ENCODE measurements around the gene CDC42.
A peak's percentile ranks its signal among the peaks of the same experiment; 100 is the strongest.

The CDC42 gene

DNA sequence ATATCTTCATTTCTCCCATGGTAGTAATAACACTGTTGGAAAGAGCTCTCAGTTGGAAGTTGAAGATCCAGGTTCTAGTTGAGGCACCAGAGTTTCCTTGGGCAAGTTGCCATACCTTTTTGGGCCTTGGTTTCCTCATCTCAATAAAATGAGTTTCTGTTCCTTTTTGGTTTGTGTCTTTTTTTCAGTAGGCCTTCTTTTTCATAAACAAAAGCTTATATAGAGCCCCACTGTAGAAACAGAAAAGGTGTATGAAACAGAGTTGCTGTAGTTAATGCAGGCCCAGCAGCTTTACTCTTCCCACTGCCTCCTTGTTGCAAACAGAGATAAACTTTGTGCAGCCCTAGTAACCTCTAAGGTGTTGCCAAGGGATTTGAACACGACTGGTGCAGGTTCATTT is 48.7 kb downstream of the CDC42 start:
- Histone ChIP-seq H3K4me2 (ENCODE audit: low read length) (peak overlapping the region; percentile 39), H3K4me3 (ENCODE audit: low read length) (no peak overlapping the region), H3K9me3 (ENCODE audit: insufficient read depth, low read length) (no peaks in the 10 kb centered on the region), H3K36me3 (replicated peaks; ENCODE audit: low read depth, low read length) (peaks cover 32% of the 10 kb centered on the region), H3K27me3 (ENCODE audit: low read depth, low read length) (no peaks in the 10 kb centered on the region), H3K27ac (ENCODE audit: low read length) (0 out of 2 replicates have a peak overlapping the region, but pooled peaks have one; percentile 3), H3K9ac (ENCODE audit: low read length) (no peak overlapping the region), H2AFZ (ENCODE audit: low read depth, low read length) (no peak overlapping the region), H3K79me2 (ENCODE audit: low read length) (peaks cover 15% of the 10 kb centered on the region), H4K20me1 (ENCODE audit: insufficient read depth, low read length) (peaks cover 72% of the 10 kb centered on the region), H3K4me1 (ENCODE audit: low read length) (peaks cover 18% of the 10 kb centered on the region)
- TF ChIP-seq CTCF (IDR thresholded peaks at IDR 0.05; ENCODE audit: low read depth, low read length), result no peak
- TF ChIP-seq EZH2phosphoT487 (IDR thresholded peaks at IDR 0.05; ENCODE audit: low read depth), result no peak

GRCh38 chr1:22101995-22102394 is 49.5 kb downstream of the CDC42 start:
- Histone ChIP-seq H3K4me1 (ENCODE audit: low read length) (peaks cover 18% of the 10 kb centered on the region), H3K79me2 (ENCODE audit: low read length) (peaks cover 21% of the 10 kb centered on the region), H3K4me2 (ENCODE audit: low read length) (no peak overlapping the region)

GRCh38 chr1:22102746-22103145 is 50.2 kb downstream of the CDC42 start:
- H2AFZ ChIP-seq (ENCODE audit: low read depth, low read length), result no peak overlapping the region
- no peaks in the 10 kb centered on the region for H3K9me3 ChIP-seq (ENCODE audit: insufficient read depth, low read length)
- TF ChIP-seq EZH2phosphoT487 (IDR thresholded peaks at IDR 0.05; ENCODE audit: low read depth) (no peak), CTCF (IDR thresholded peaks at IDR 0.05; ENCODE audit: low read depth, low read length) (no peak)
- H3K79me2 ChIP-seq (ENCODE audit: low read length), result peaks cover 23% of the 10 kb centered on the region
- H3K4me2 ChIP-seq (ENCODE audit: low read length), result no peak overlapping the region
- no peak overlapping the region for H3K4me3 ChIP-seq (ENCODE audit: low read length)
- no peak overlapping the region for H3K9ac ChIP-seq (ENCODE audit: low read length)
- H3K36me3 ChIP-seq (replicated peaks; ENCODE audit: low read depth, low read length), result peaks cover 32% of the 10 kb centered on the region
- H3K27ac ChIP-seq (ENCODE audit: low read length), result no peak overlapping the region
- H3K27me3 ChIP-seq (ENCODE audit: low read depth, low read length), result no peaks in the 10 kb centered on the region
- peaks cover 78% of the 10 kb centered on the region for H4K20me1 ChIP-seq (ENCODE audit: insufficient read depth, low read length)
- peaks cover 18% of the 10 kb centered on the region for H3K4me1 ChIP-seq (ENCODE audit: low read length)

More at GRCh38 chr1:22101995-22102394, 49.5 kb downstream of the CDC42 start:
- Histone ChIP-seq H3K9me3 (ENCODE audit: insufficient read depth, low read length) (no peaks in the 10 kb centered on the region), H3K9ac (ENCODE audit: low read length) (no peak overlapping the region), H3K27ac (ENCODE audit: low read length) (no peak overlapping the region), H3K36me3 (replicated peaks; ENCODE audit: low read depth, low read length) (peaks cover 29% of the 10 kb centered on the region), H4K20me1 (ENCODE audit: insufficient read depth, low read length) (peaks cover 74% of the 10 kb centered on the region), H3K27me3 (ENCODE audit: low read depth, low read length) (no peaks in the 10 kb centered on the region), H2AFZ (ENCODE audit: low read depth, low read length) (no peak overlapping the region), H3K4me3 (ENCODE audit: low read length) (no peak overlapping the region)
- TF ChIP-seq CTCF (IDR thresholded peaks at IDR 0.05; ENCODE audit: low read depth, low read length), result no peak
- TF ChIP-seq EZH2phosphoT487 (IDR thresholded peaks at IDR 0.05; ENCODE audit: low read depth), result no peak

GRCh38 chr1:22104094-22104493 is 51.6 kb downstream of the CDC42 start:
- Histone ChIP-seq H3K27ac (ENCODE audit: low read length) (no peak overlapping the region), H3K79me2 (ENCODE audit: low read length) (peaks cover 23% of the 10 kb centered on the region), H3K4me2 (ENCODE audit: low read length) (no peak overlapping the region), H3K27me3 (ENCODE audit: low read depth, low read length) (no peaks in the 10 kb centered on the region), H4K20me1 (ENCODE audit: insufficient read depth, low read length) (peaks cover 69% of the 10 kb centered on the region), H3K4me1 (ENCODE audit: low read length) (peaks cover 18% of the 10 kb centered on the region), H2AFZ (ENCODE audit: low read depth, low read length) (no peak overlapping the region), H3K9me3 (ENCODE audit: insufficient read depth, low read length) (no peaks in the 10 kb centered on the region), H3K4me3 (ENCODE audit: low read length) (no peak overlapping the region), H3K9ac (ENCODE audit: low read length) (no peak overlapping the region), H3K36me3 (replicated peaks; ENCODE audit: low read depth, low read length) (peaks cover 34% of the 10 kb centered on the region)
- TF ChIP-seq EZH2phosphoT487 (IDR thresholded peaks at IDR 0.05; ENCODE audit: low read depth), result no peak
- no peak for TF ChIP-seq CTCF (IDR thresholded peaks at IDR 0.05; ENCODE audit: low read depth, low read length)

Measured in OCI-LY3 (cell line).